Keratinocyte (primary cell): ENCODE measurements around the gene BCL2L1. TPM values are rescaled to one million over a fixed set of nuclear protein-coding genes. Genes with fewer than 3 reads are reported as not detected.
A peak's percentile ranks its signal among the peaks of the same experiment; 100 is the strongest.

Experiments used
- DNase-seq: peaks from one replicate; pipeline ENCODE4 v3.0.0-alpha.2; 2011; ENCODE audit warnings: low read depth, missing footprints, low spot score
- FAIRE-seq: peaks from 2 replicates; lab custom pipeline; 2011; peaks lifted over from hg19 to GRCh38; lab: Jason Lieb, UNC
- H2AFZ ChIP-seq: 2 replicates; pipeline ENCODE4 v1.6.0; 2012; ENCODE audit warnings: low read length, control low read depth, inconsistent platforms; ENCODE audit not compliant: control insufficient read depth
- H3K27ac ChIP-seq: 2 replicates; pipeline ENCODE4 v1.5.1; 2011; ENCODE audit warnings: low read length; ENCODE audit not compliant: control insufficient read depth, insufficient read depth
- H3K27me3 ChIP-seq: 3 replicates; pipeline ENCODE4 v1.6.0; 2011; ENCODE audit warnings: low read length; ENCODE audit not compliant: control insufficient read depth, insufficient read depth; ENCODE audit errors: extremely low read depth
- H3K36me3 ChIP-seq, 2 experiments: 2 replicates in 1 of 2; 3 replicates in 1 of 2; pipeline ENCODE4 v1.5.1; 2011; ENCODE audit warnings: low read length in 2 of 2, mild to moderate bottlenecking in 1 of 2; ENCODE audit not compliant: control insufficient read depth in 2 of 2, insufficient read depth in 2 of 2; ENCODE audit errors: extremely low read depth in 1 of 2
- H3K4me1 ChIP-seq: 3 replicates; pipeline ENCODE4 v1.5.1; 2011; ENCODE audit warnings: low read length; ENCODE audit not compliant: control insufficient read depth, insufficient read depth; ENCODE audit errors: extremely low read depth
- H3K4me2 ChIP-seq: 3 replicates; pipeline ENCODE4 v1.6.0; 2011; ENCODE audit warnings: low read depth, low read length; ENCODE audit not compliant: control insufficient read depth, insufficient read depth; ENCODE audit errors: extremely low read depth
- H3K4me3 ChIP-seq, 3 experiments: fragments of 200-600 bp in 1 of 3; sonication (generic) in 1 of 3; 2 replicates in 2 of 3; 3 replicates in 1 of 3; pipeline ENCODE4 v1.5.1; 2011 to 2016; ENCODE audit warnings: low read length in 3 of 3, mild to moderate bottlenecking in 3 of 3, control low read depth in 2 of 3, inconsistent platforms in 1 of 3, low read depth in 1 of 3, mixed read lengths in 1 of 3, mixed run types in 1 of 3, moderate library complexity in 1 of 3; ENCODE audit not compliant: control insufficient read depth in 2 of 3, insufficient read depth in 2 of 3; ENCODE audit errors: extremely low read depth in 1 of 3
- H3K79me2 ChIP-seq: 2 replicates; pipeline ENCODE4 v1.6.0; 2012; ENCODE audit warnings: low read length; ENCODE audit not compliant: control insufficient read depth, insufficient read depth
- H3K9ac ChIP-seq: 3 replicates; pipeline ENCODE4 v1.6.0; 2011; ENCODE audit warnings: low read length; ENCODE audit not compliant: control insufficient read depth, insufficient read depth; ENCODE audit errors: extremely low read depth
- H3K9me1 ChIP-seq: 3 replicates; pipeline ENCODE4 v1.6.0; 2011; ENCODE audit warnings: low read length; ENCODE audit not compliant: control insufficient read depth, insufficient read depth; ENCODE audit errors: extremely low read depth
- H3K9me3 ChIP-seq: 2 replicates; pipeline ENCODE4 v1.5.1; 2012; ENCODE audit warnings: low read depth, low read length; ENCODE audit not compliant: control insufficient read depth
- H4K20me1 ChIP-seq: 3 replicates; pipeline ENCODE4 v1.6.0; 2011; ENCODE audit warnings: low read length; ENCODE audit not compliant: control insufficient read depth, insufficient read depth; ENCODE audit errors: extremely low read depth
- EZH2 ChIP-seq: IDR thresholded peaks from one replicate; pipeline ENCODE4 v1.6.1; 2012; ENCODE audit warnings: inconsistent platforms, mild to moderate bottlenecking, low read length, moderate library complexity
- dilution Hi-C: fragments of 300-500 bp; cut with MboI; formaldehyde crosslinking; loops from one replicate; pipeline ENCODE4 v1.7.0; 2020; ENCODE audit warnings: low sequenced_read_pairs; ENCODE audit not compliant: extremely low pct_ligation_motif_present
- polyA plus RNA-seq, 5 experiments: library from polyadenylated mRNA; depleted of rRNA in 3 of 5; stranded (reverse) in 3 of 5; stranded (forward) in 1 of 5; unstranded in 1 of 5; fragments of >200 nt; gene quantifications; 1 replicate in 1 of 5; 2 replicates in 3 of 5; 3 replicates in 1 of 5; pipeline versions ENCODE4 v1.2.1 to v1.2.3, GENCODE V29; 2011 to 2012; ENCODE audit warnings: missing spikeins in 2 of 5, low read depth in 1 of 5, low replicate concordance in 1 of 5
- TF ChIP-seq, protein P1 (sequence below), 3 experiments: IDR thresholded peaks in 1 of 3; conservative IDR thresholded peaks in 1 of 3; optimal IDR thresholded peaks in 1 of 3; 2 replicates in 2 of 3; 3 replicates in 1 of 3; pipeline versions ENCODE3 to v1.5.1; 2011; ENCODE audit warnings: low read length in 3 of 3, mild to moderate bottlenecking in 3 of 3, moderate library complexity in 2 of 3, control low read depth in 1 of 3, inconsistent platforms in 1 of 3; ENCODE audit not compliant: insufficient read depth in 2 of 3; ENCODE audit errors: extremely low read depth in 1 of 3

The BCL2L1 gene
- polyA plus RNA-seq, 1 donor (not counting 4 experiments of a cell fraction or from before 2014, with no cell fraction given) = 109 TPM

DNA sequence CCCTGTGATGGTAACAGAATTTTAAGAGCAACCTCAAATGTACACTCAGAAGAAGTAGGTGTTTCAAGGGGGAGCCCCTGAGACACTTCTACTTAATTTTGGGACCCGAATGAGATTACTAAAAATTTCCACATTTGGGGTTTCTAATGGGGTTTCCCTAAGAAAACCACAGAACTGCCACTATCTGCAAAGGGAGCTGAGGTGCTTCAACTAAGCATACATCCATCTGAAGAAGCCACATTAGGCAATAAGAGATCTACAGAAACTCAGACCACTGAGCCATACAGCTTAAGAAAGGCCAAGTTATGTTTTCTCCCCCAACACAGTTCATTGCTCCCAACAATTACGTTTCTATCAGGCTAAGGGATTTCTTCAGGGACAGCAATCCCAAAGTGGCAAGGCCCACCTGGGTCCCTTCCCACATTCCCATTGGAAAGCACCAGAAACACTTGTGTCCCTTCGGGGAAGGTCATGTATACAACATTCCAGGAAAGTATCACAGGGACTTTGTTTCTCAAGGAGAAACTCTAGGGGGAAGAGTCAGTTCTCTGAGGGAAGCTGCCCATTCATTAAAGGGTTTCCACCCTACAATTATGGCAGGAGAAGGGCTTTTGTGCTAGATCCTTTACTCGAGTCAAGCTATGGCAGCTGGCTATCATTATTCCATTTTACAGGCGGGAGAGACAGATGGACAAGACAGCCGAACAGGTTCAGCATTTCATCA is 5.0 kb downstream of the BCL2L1 start:
- no peak for FAIRE-seq
- dilution Hi-C loops = no loop called here
- H3K4me1 ChIP-seq = peaks cover 65% of the 10 kb centered on the region

DNA sequence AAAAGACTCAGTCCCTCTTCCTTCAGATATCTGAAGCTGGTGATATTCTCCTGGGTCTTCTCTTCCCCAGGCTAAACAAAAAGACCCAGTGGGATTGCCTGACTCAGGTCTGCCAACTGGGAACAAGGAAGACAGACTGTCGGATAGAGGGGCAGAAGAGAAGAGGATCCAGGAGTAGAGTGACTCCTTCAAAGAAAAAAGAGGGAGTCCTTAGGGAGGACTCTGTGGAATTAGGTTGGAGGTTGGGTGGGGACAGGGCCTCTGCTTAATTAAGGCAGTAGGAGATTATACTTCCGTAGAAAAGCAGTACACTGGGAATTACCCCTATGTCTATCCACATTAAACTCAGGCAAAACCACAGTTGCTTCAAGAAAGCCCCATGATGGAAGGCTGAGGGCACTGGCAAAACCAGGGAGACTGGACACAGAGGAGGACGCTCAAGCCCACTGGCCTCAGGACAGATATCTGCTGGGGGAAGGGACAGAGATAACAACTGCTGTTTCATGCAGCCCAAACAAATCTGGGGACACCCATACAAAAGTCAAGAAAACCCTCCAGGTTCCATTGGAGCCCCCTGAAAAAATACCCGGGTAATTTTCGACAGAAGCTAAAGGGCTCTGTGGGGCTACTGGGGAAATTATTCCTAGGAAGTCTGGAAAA is 5.7 kb downstream of the BCL2L1 start:
- Histone ChIP-seq H3K9me1 (no peaks in the 10 kb centered on the region), H3K4me1 (peaks cover 72% of the 10 kb centered on the region), H3K27me3 (no peaks in the 10 kb centered on the region), H3K9me3 (no peaks in the 10 kb centered on the region), H3K36me3 (peaks cover 23 to 68% of the 10 kb centered on the region in 2 experiments), H3K79me2 (peaks cover 85% of the 10 kb centered on the region), H2AFZ (no peak overlapping the region), H4K20me1 (no peaks in the 10 kb centered on the region), H3K27ac (peak overlapping the region; percentile 72), H3K9ac (peak overlapping the region; percentile 48), H3K4me3 (peak overlapping the region; percentile 17 to 61 (median 36)), H3K4me2 (peak overlapping the region; percentile 85)
- no peak for DNase-seq
- no peak for FAIRE-seq
- dilution Hi-C loops = no loop called here
- TF ChIP-seq, protein P1, sequence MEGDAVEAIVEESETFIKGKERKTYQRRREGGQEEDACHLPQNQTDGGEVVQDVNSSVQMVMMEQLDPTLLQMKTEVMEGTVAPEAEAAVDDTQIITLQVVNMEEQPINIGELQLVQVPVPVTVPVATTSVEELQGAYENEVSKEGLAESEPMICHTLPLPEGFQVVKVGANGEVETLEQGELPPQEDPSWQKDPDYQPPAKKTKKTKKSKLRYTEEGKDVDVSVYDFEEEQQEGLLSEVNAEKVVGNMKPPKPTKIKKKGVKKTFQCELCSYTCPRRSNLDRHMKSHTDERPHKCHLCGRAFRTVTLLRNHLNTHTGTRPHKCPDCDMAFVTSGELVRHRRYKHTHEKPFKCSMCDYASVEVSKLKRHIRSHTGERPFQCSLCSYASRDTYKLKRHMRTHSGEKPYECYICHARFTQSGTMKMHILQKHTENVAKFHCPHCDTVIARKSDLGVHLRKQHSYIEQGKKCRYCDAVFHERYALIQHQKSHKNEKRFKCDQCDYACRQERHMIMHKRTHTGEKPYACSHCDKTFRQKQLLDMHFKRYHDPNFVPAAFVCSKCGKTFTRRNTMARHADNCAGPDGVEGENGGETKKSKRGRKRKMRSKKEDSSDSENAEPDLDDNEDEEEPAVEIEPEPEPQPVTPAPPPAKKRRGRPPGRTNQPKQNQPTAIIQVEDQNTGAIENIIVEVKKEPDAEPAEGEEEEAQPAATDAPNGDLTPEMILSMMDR (optimal IDR thresholded peaks at IDR 0.05 in 1 of 3, IDR thresholded peaks at IDR 0.05 in 1 of 3, conservative IDR thresholded peaks at IDR 0.05 in 1 of 3; ENCODE audit: extremely low read depth in 1 of 3, insufficient read depth in 2 of 3, low read length in 3 of 3) = no peak
- no peak for TF ChIP-seq EZH2

More for the DNA sequence above, 5.0 kb downstream of the BCL2L1 start:
- Histone ChIP-seq H3K27me3 (no peaks in the 10 kb centered on the region), H4K20me1 (no peaks in the 10 kb centered on the region), H3K79me2 (peaks cover 88% of the 10 kb centered on the region), H3K4me3 (peak overlapping the region; percentile 18 to 61 (median 36)), H3K27ac (peak overlapping the region; percentile 72), H3K9ac (peak overlapping the region; percentile 48), H2AFZ (no peak overlapping the region), H3K9me1 (no peaks in the 10 kb centered on the region), H3K4me2 (peak overlapping the region; percentile 85), H3K9me3 (no peaks in the 10 kb centered on the region), H3K36me3 (peaks cover 21 to 65% of the 10 kb centered on the region in 2 experiments)
- no peak for TF ChIP-seq EZH2
- TF ChIP-seq, protein P1 (optimal IDR thresholded peaks at IDR 0.05 in 1 of 3, IDR thresholded peaks at IDR 0.05 in 1 of 3, conservative IDR thresholded peaks at IDR 0.05 in 1 of 3; ENCODE audit: extremely low read depth in 1 of 3, insufficient read depth in 2 of 3, low read length in 3 of 3) = no peak
- DNase-seq = no peak
